Liver (tissue), 9 donors: Measurements from ENCODE around the gene ANKMY1. TPM values are rescaled to one million over a fixed set of nuclear protein-coding genes. Genes with fewer than 3 reads are reported as not detected.

Experiments
- DNase-seq: peaks from one replicate; pipeline ENCODE4 v3.0.0-alpha.2; 2017; ENCODE audit warnings: low spot score
- H3K27ac ChIP-seq, 2 donors: one replicate each; pipeline ENCODE4 v1.7.0; 2013; ENCODE audit warnings: inconsistent platforms in 2 of 2, low read length in 2 of 2, control low read depth in 1 of 2, low read depth in 1 of 2, mild to moderate bottlenecking in 1 of 2
- H3K27me3 ChIP-seq, 4 donors: one replicate each; pipeline versions ENCODE4 v1.6.1 to v1.7.0; 2013; ENCODE audit warnings: low read length in 3 of 4, inconsistent platforms in 1 of 4, mild to moderate bottlenecking in 1 of 4, moderate library complexity in 1 of 4; ENCODE audit not compliant: control insufficient read depth in 4 of 4, insufficient read depth in 4 of 4
- H3K36me3 ChIP-seq, 4 donors: one replicate each; pipeline versions ENCODE4 v1.6.1 to v1.7.0; 2013; ENCODE audit warnings: low read length in 3 of 4, mild to moderate bottlenecking in 3 of 4, low read depth in 1 of 4, moderate library complexity in 1 of 4; ENCODE audit not compliant: control insufficient read depth in 4 of 4, insufficient read depth in 3 of 4
- H3K4me1 ChIP-seq, 4 donors: one replicate each; pipeline versions ENCODE4 v1.6.1 to v1.7.0; 2013; ENCODE audit warnings: low read length in 3 of 4, mild to moderate bottlenecking in 3 of 4, moderate library complexity in 1 of 4; ENCODE audit not compliant: control insufficient read depth in 4 of 4, insufficient read depth in 4 of 4
- H3K4me3 ChIP-seq, 3 donors: one replicate each; pipeline versions ENCODE4 v1.6.1 to v1.7.0; 2013; ENCODE audit warnings: low read length in 3 of 3, control low read depth in 1 of 3, low read depth in 1 of 3, mild to moderate bottlenecking in 1 of 3
- H3K9ac ChIP-seq, 2 donors: one replicate each; pipeline ENCODE4 v1.7.0; 2013; ENCODE audit warnings: low read length in 2 of 2, mild to moderate bottlenecking in 2 of 2, moderate library complexity in 2 of 2, control low read depth in 1 of 2, low read depth in 1 of 2
- H3K9me3 ChIP-seq, 4 donors: one replicate each; pipeline versions ENCODE4 v1.6.1 to v1.7.0; 2013; ENCODE audit warnings: low read length in 3 of 4; ENCODE audit not compliant: control insufficient read depth in 4 of 4
- EGR1 ChIP-seq, 2 donors: IDR thresholded peaks; 2 replicates each; pipeline ENCODE4 v1.6.1; 2016 to 2018; ENCODE audit warnings: antibody characterized with exemption in 2 of 2, low read depth in 2 of 2
- FOXA1 ChIP-seq: IDR thresholded peaks from 2 replicates; pipeline ENCODE4 v1.6.1; 2016; ENCODE audit warnings: antibody characterized with exemption
- FOXA2 ChIP-seq: IDR thresholded peaks from 2 replicates; pipeline ENCODE4 v1.6.1; 2016; ENCODE audit warnings: antibody characterized with exemption
- GABPA ChIP-seq, 2 donors: IDR thresholded peaks in 1 of 2; conservative IDR thresholded peaks in 1 of 2; 2 replicates each; pipeline ENCODE4 v1.6.1; 2016; ENCODE audit warnings: antibody characterized with exemption in 2 of 2, mild to moderate bottlenecking in 1 of 2, moderate library complexity in 1 of 2
- HNF4A ChIP-seq, 2 donors: conservative IDR thresholded peaks; 2 replicates each; pipeline ENCODE4 v1.6.1; 2016; ENCODE audit warnings: antibody characterized with exemption in 2 of 2, mild to moderate bottlenecking in 2 of 2
- HNF4G ChIP-seq: IDR thresholded peaks from 2 replicates; pipeline ENCODE4 v1.6.1; 2016; ENCODE audit warnings: antibody characterized with exemption
- JUND ChIP-seq, 2 donors: IDR thresholded peaks; 2 replicates each; pipeline ENCODE4 v1.6.1; 2016; ENCODE audit warnings: antibody characterized with exemption in 2 of 2
- NR2F2 ChIP-seq: IDR thresholded peaks from 2 replicates; pipeline ENCODE4 v1.6.1; 2016; ENCODE audit warnings: antibody characterized with exemption
- RAD21 ChIP-seq, 2 donors: IDR thresholded peaks; 2 replicates each; pipeline ENCODE4 v1.6.1; 2016; ENCODE audit warnings: antibody characterized with exemption in 2 of 2, mild to moderate bottlenecking in 2 of 2
- RXRA ChIP-seq, 2 donors: IDR thresholded peaks; 2 replicates each; pipeline ENCODE4 v1.6.1; 2017 to 2018; ENCODE audit warnings: antibody characterized with exemption in 2 of 2, mild to moderate bottlenecking in 1 of 2
- SP1 ChIP-seq: IDR thresholded peaks from 2 replicates; pipeline ENCODE4 v1.6.1; 2018; ENCODE audit warnings: antibody characterized with exemption, mild to moderate bottlenecking
- TAF1 ChIP-seq: conservative IDR thresholded peaks from 2 replicates; pipeline ENCODE4 v1.6.1; 2016; ENCODE audit warnings: antibody characterized with exemption, mild to moderate bottlenecking
- YY1 ChIP-seq: IDR thresholded peaks from 2 replicates; pipeline ENCODE4 v1.6.1; 2016; ENCODE audit warnings: antibody characterized with exemption, mild to moderate bottlenecking
- WGBS: extraction: QIAGEN DNeasy Blood & Tissue Kit; methylation state at CpG from one replicate; pipeline ENCODE4 v1.1.7; 2013; 5-methylcytosine and 5-hydroxymethylcytosine counted together
- polyA plus RNA-seq, 2 donors: library from polyadenylated mRNA; stranded (reverse) in 1 of 2; unstranded in 1 of 2; fragments of 200-250 nt in 1 of 2; fragments of >200 nt in 1 of 2; fragmentation: Nextera tagmentation in 1 of 2; extraction: Ambion mirVana in 1 of 2; gene quantifications; one replicate each; pipeline versions ENCODE4 v1.2.1 to v1.2.3, GENCODE V29; 2013 to 2015
- total RNA-seq, 2 donors: library from RNA; depleted of rRNA; stranded (reverse); fragments of >200 nt; gene quantifications; one replicate each; pipeline ENCODE4 v1.2.3, GENCODE V29; 2014
- TF ChIP-seq, protein P1 (sequence below): IDR thresholded peaks from 2 replicates; pipeline ENCODE4 v1.6.1; 2016; ENCODE audit warnings: antibody characterized with exemption
- TF ChIP-seq, protein P2 (sequence below): IDR thresholded peaks from 2 replicates; pipeline ENCODE4 v1.6.1; 2016; ENCODE audit warnings: antibody characterized with exemption
- TF ChIP-seq, protein P3 (sequence below): IDR thresholded peaks from 2 replicates; pipeline ENCODE4 v1.6.1; 2016; ENCODE audit warnings: antibody characterized with exemption, mild to moderate bottlenecking
- TF ChIP-seq, protein P4 (sequence below): IDR thresholded peaks from 2 replicates; pipeline ENCODE4 v1.6.1; 2016; ENCODE audit warnings: antibody characterized with exemption
- donor health status: healthy.
- donor health status: healthy.
- donor health status: healthy.
- donor health status: healthy.
- donor health status: healthy.

ANKMY1 gene
- total and polyA plus RNA-seq, 4 donors: 2.5 to 12.8 (median 4.2) TPM

DNA sequence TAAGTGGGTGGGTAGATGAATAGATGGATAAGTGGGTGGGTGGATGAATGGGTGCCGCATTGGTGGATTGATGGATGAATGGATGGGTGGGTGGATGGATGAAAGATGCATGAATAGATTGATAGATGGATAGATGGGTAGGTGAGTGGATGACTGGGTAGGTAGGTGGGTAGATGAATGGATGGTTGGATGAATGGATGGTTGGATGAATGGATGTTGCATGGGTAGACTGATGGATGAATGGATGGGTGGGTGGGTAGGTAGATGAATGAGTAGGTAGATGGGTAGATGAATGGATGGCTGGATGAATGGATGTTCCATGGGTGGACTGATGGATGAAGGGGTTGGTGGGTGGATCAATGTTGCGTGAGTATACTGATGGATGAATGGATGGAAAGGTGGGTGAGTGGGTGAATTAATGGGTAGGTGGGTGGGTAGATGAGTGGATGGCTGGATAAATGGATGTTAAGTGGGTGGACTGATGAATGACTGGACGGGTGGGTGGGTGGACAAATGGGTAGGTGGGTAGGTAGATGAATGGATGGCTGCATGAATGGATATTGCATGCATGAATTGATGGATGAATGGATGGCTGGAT, 30.5 kb downstream of the ANKMY1 start:
- Histone ChIP-seq H3K36me3 (peaks cover 0 to 25% (median 8%) of the 10 kb centered on the region in 4 donors), H3K27me3 (no peaks in the 10 kb centered on the region), H3K4me1 (no peaks in the 10 kb centered on the region), H3K9me3 (peaks cover 0 to 8% (median 4%) of the 10 kb centered on the region in 4 donors), H3K9ac (no peak overlapping the region), H3K27ac (no peak overlapping the region), H3K4me3 (no peak overlapping the region)
- DNase-seq: no peak
- no peak for TF ChIP-seq SP1
- no peak for TF ChIP-seq FOXA2
- no peak for TF ChIP-seq NR2F2
- no peak for TF ChIP-seq EGR1 (IDR thresholded peaks at IDR 0.05; ENCODE audit: low read depth in 2 of 2)
- TF ChIP-seq TAF1: no peak
- TF ChIP-seq YY1: no peak
- TF ChIP-seq HNF4G: no peak
- no peak for TF ChIP-seq RXRA (IDR thresholded peaks at IDR 0.05)
- TF ChIP-seq JUND (IDR thresholded peaks at IDR 0.05): no peak
- TF ChIP-seq FOXA1: no peak
- TF ChIP-seq, protein P1, sequence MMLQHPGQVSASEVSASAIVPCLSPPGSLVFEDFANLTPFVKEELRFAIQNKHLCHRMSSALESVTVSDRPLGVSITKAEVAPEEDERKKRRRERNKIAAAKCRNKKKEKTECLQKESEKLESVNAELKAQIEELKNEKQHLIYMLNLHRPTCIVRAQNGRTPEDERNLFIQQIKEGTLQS: no peak
- TF ChIP-seq RAD21 (IDR thresholded peaks at IDR 0.05): no peak
- TF ChIP-seq, protein P2, sequence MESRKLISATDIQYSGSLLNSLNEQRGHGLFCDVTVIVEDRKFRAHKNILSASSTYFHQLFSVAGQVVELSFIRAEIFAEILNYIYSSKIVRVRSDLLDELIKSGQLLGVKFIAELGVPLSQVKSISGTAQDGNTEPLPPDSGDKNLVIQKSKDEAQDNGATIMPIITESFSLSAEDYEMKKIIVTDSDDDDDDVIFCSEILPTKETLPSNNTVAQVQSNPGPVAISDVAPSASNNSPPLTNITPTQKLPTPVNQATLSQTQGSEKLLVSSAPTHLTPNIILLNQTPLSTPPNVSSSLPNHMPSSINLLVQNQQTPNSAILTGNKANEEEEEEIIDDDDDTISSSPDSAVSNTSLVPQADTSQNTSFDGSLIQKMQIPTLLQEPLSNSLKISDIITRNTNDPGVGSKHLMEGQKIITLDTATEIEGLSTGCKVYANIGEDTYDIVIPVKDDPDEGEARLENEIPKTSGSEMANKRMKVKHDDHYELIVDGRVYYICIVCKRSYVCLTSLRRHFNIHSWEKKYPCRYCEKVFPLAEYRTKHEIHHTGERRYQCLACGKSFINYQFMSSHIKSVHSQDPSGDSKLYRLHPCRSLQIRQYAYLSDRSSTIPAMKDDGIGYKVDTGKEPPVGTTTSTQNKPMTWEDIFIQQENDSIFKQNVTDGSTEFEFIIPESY: no peak
- TF ChIP-seq GABPA (IDR thresholded peaks at IDR 0.05 in 1 of 2, conservative IDR thresholded peaks at IDR 0.05 in 1 of 2): no peak
- TF ChIP-seq, protein P3, sequence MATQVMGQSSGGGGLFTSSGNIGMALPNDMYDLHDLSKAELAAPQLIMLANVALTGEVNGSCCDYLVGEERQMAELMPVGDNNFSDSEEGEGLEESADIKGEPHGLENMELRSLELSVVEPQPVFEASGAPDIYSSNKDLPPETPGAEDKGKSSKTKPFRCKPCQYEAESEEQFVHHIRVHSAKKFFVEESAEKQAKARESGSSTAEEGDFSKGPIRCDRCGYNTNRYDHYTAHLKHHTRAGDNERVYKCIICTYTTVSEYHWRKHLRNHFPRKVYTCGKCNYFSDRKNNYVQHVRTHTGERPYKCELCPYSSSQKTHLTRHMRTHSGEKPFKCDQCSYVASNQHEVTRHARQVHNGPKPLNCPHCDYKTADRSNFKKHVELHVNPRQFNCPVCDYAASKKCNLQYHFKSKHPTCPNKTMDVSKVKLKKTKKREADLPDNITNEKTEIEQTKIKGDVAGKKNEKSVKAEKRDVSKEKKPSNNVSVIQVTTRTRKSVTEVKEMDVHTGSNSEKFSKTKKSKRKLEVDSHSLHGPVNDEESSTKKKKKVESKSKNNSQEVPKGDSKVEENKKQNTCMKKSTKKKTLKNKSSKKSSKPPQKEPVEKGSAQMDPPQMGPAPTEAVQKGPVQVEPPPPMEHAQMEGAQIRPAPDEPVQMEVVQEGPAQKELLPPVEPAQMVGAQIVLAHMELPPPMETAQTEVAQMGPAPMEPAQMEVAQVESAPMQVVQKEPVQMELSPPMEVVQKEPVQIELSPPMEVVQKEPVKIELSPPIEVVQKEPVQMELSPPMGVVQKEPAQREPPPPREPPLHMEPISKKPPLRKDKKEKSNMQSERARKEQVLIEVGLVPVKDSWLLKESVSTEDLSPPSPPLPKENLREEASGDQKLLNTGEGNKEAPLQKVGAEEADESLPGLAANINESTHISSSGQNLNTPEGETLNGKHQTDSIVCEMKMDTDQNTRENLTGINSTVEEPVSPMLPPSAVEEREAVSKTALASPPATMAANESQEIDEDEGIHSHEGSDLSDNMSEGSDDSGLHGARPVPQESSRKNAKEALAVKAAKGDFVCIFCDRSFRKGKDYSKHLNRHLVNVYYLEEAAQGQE: no peak
- 94% methylated on average over 3 of the region's 3 CpGs for WGBS

DNA sequence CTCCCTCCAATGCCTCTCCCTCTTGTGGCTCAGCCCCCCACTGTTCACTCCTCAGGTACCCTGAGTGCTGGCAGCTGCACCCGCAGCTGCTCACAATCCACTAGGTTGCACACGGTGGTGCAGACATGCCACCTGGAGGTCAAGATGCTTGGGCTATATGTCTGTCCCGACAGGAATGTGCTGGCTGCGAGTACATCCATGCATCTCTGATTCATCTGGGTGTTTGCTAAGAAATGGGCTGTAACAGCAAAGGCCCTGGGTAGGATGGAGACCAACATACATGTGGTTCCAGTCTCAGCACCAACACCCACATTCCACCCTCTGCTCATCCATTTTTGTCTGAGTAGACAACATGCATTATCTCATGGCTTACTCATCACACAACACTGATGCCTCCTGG, 31.3 kb downstream of the ANKMY1 start:
- H3K4me1 ChIP-seq: no peaks in the 10 kb centered on the region
- peaks cover 0 to 4% (median 0%) of the 10 kb centered on the region in 4 donors for H3K9me3 ChIP-seq
- H3K4me3 ChIP-seq: no peak overlapping the region
- H3K36me3 ChIP-seq: peaks cover 0 to 26% (median 8%) of the 10 kb centered on the region in 4 donors
- no peak overlapping the region for H3K9ac ChIP-seq
- H3K27me3 ChIP-seq: no peaks in the 10 kb centered on the region
- no peak for DNase-seq
- H3K27ac ChIP-seq: no peak overlapping the region
- WGBS: 89% methylated on average over 4 of the region's 4 CpGs
- TF ChIP-seq RXRA (IDR thresholded peaks at IDR 0.05) (no peak), FOXA2 (no peak), FOXA1 (no peak), RAD21 (IDR thresholded peaks at IDR 0.05) (no peak), NR2F2 (no peak), JUND (IDR thresholded peaks at IDR 0.05) (no peak), EGR1 (IDR thresholded peaks at IDR 0.05; ENCODE audit: low read depth in 2 of 2) (no peak), YY1 (no peak), SP1 (no peak), HNF4A (conservative IDR thresholded peaks at IDR 0.05) (no peak)
- TF ChIP-seq, protein P4, sequence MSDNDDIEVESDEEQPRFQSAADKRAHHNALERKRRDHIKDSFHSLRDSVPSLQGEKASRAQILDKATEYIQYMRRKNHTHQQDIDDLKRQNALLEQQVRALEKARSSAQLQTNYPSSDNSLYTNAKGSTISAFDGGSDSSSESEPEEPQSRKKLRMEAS: no peak
- TF ChIP-seq, protein P2: no peak
- TF ChIP-seq, protein P1: no peak
- TF ChIP-seq, protein P3: no peak
